Trophoblast cell (in vitro differentiated cells and primary cell): ENCODE results near the gene ITGB5.

ENCODE experiments used
- DNase-seq, 2 donors: peaks; one replicate each; pipeline ENCODE4 v3.0.0-alpha.2; 2016
- H2AFZ ChIP-seq: 2 replicates; pipeline ENCODE4 v1.6.1; 2013; ENCODE audit warnings: low read length, moderate library complexity, mild to moderate bottlenecking; ENCODE audit not compliant: insufficient read depth, poor library complexity
- H2AK5ac ChIP-seq: 2 replicates; pipeline ENCODE4 v1.6.1; 2013; ENCODE audit warnings: mild to moderate bottlenecking, low read length
- H2BK120ac ChIP-seq: 2 replicates; pipeline ENCODE4 v1.6.1; 2013; ENCODE audit warnings: low read length, mild to moderate bottlenecking, moderate library complexity; ENCODE audit not compliant: insufficient read depth, poor library complexity
- H2BK12ac ChIP-seq: 2 replicates; pipeline ENCODE4 v1.6.1; 2013; ENCODE audit warnings: mild to moderate bottlenecking, low read length, moderate library complexity
- H2BK5ac ChIP-seq: 2 replicates; pipeline ENCODE4 v1.6.1; 2013; ENCODE audit warnings: low read length, low read depth, moderate library complexity, mild to moderate bottlenecking; ENCODE audit not compliant: poor library complexity
- H3K14ac ChIP-seq: 2 replicates; pipeline ENCODE4 v1.6.1; 2013; ENCODE audit warnings: mild to moderate bottlenecking, low read length
- H3K18ac ChIP-seq: 2 replicates; pipeline ENCODE4 v1.6.1; 2013; ENCODE audit warnings: mild to moderate bottlenecking, low read length
- H3K23ac ChIP-seq: 2 replicates; pipeline ENCODE4 v1.6.1; 2013; ENCODE audit warnings: low read length
- H3K27ac ChIP-seq: 2 replicates; pipeline ENCODE4 v1.5.1; 2013; ENCODE audit warnings: low read depth, mild to moderate bottlenecking, inconsistent platforms, low read length, moderate library complexity
- H3K27me3 ChIP-seq: 2 replicates; pipeline ENCODE4 v1.6.1; 2013; ENCODE audit warnings: inconsistent platforms, mild to moderate bottlenecking, low read length, moderate library complexity; ENCODE audit not compliant: insufficient read depth
- H3K36me3 ChIP-seq, 2 experiments: 1 replicate in 1 of 2; 2 replicates in 1 of 2; pipeline ENCODE4 v1.6.1; 2013; ENCODE audit warnings: low read length in 2 of 2, mild to moderate bottlenecking in 2 of 2, moderate library complexity in 1 of 2; ENCODE audit not compliant: insufficient read depth in 2 of 2, control insufficient read depth in 1 of 2
- H3K4ac ChIP-seq: 2 replicates; pipeline ENCODE4 v1.6.1; 2013; ENCODE audit warnings: low read depth, mild to moderate bottlenecking, low read length, moderate library complexity
- H3K4me1 ChIP-seq, 2 experiments: 1 replicate in 1 of 2; 2 replicates in 1 of 2; pipeline ENCODE4 v1.6.1; 2013; ENCODE audit warnings: low read length in 2 of 2, mild to moderate bottlenecking in 2 of 2, moderate library complexity in 1 of 2; ENCODE audit not compliant: insufficient read depth in 2 of 2, control insufficient read depth in 1 of 2
- H3K4me2 ChIP-seq: 2 replicates; pipeline ENCODE4 v1.6.1; 2013; ENCODE audit warnings: inconsistent platforms, mild to moderate bottlenecking, low read length, moderate library complexity
- H3K4me3 ChIP-seq: 2 replicates; pipeline ENCODE4 v1.5.1; 2013; ENCODE audit warnings: mild to moderate bottlenecking, low read depth, low read length, inconsistent platforms
- H3K79me1 ChIP-seq: one replicate; pipeline ENCODE4 v1.6.1; 2013; ENCODE audit warnings: low read length
- H3K79me2 ChIP-seq: 2 replicates; pipeline ENCODE4 v1.6.1; 2013; ENCODE audit warnings: low read length, mild to moderate bottlenecking; ENCODE audit not compliant: control insufficient read depth, insufficient read depth, poor library complexity
- H3K9ac ChIP-seq: 2 replicates; pipeline ENCODE4 v1.6.1; 2013; ENCODE audit warnings: mild to moderate bottlenecking, low read length
- H3K9me3 ChIP-seq: 2 replicates; pipeline ENCODE4 v1.6.1; 2013; ENCODE audit warnings: low read depth, mild to moderate bottlenecking, control low read depth, inconsistent platforms, low read length; ENCODE audit not compliant: insufficient read depth
- H4K12ac ChIP-seq: 2 replicates; pipeline ENCODE4 v1.6.1; 2013; ENCODE audit warnings: low read depth, mild to moderate bottlenecking, low read length, moderate library complexity
- H4K8ac ChIP-seq: 2 replicates; pipeline ENCODE4 v1.6.1; 2013; ENCODE audit warnings: low read depth, mild to moderate bottlenecking, low read length, moderate library complexity
- H4K91ac ChIP-seq: one replicate; pipeline ENCODE4 v1.6.1; 2013; ENCODE audit warnings: low read depth, mild to moderate bottlenecking, low read length, moderate library complexity
- WGBS: extraction: QIAGEN DNeasy Blood & Tissue Kit; methylation state at CpG from one replicate; pipeline ENCODE4 v1.1.7; 2013; ENCODE audit warnings: missing lambda C conversion rate; ENCODE audit not compliant: insufficient read length, insufficient coverage; ENCODE audit errors: extremely low coverage; 5-methylcytosine and 5-hydroxymethylcytosine counted together

The ITGB5 gene

GRCh38 chr3:124928333-124929202 is 41.4 kb upstream of the ITGB5 start:
- H2BK5ac ChIP-seq = no peak overlapping the region
- no peaks in the 10 kb centered on the region for H3K79me2 ChIP-seq
- H3K79me1 ChIP-seq = no peaks in the 10 kb centered on the region
- H3K4me3 ChIP-seq = no peak overlapping the region
- H3K27ac ChIP-seq = no peak overlapping the region
- H3K18ac ChIP-seq = no peak overlapping the region
- no peak overlapping the region for H3K4ac ChIP-seq
- H4K12ac ChIP-seq = no peak overlapping the region
- H3K14ac ChIP-seq = no peak overlapping the region
- H3K36me3 ChIP-seq = no peaks in the 10 kb centered on the region
- no CpG with 5 or more reads among the region's 4 CpGs for WGBS
- no peak overlapping the region for H2AK5ac ChIP-seq
- H3K23ac ChIP-seq = no peak overlapping the region
- no peak overlapping the region for H2BK120ac ChIP-seq
- H2BK12ac ChIP-seq = no peak overlapping the region
- no peak overlapping the region for H3K4me2 ChIP-seq
- no peak overlapping the region for H3K9ac ChIP-seq
- H4K91ac ChIP-seq = no peak overlapping the region
- no peaks in the 10 kb centered on the region for H3K4me1 ChIP-seq
- H4K8ac ChIP-seq = no peak overlapping the region
- no peaks in the 10 kb centered on the region for H3K9me3 ChIP-seq
- no peak overlapping the region for H2AFZ ChIP-seq
- no peaks in the 10 kb centered on the region for H3K27me3 ChIP-seq
- DNase-seq = peak; percentile 62 to 86

GRCh38 chr3:124927574-124928045 is 40.4 kb upstream of the ITGB5 start:
- DNase-seq = no peak

DNA sequence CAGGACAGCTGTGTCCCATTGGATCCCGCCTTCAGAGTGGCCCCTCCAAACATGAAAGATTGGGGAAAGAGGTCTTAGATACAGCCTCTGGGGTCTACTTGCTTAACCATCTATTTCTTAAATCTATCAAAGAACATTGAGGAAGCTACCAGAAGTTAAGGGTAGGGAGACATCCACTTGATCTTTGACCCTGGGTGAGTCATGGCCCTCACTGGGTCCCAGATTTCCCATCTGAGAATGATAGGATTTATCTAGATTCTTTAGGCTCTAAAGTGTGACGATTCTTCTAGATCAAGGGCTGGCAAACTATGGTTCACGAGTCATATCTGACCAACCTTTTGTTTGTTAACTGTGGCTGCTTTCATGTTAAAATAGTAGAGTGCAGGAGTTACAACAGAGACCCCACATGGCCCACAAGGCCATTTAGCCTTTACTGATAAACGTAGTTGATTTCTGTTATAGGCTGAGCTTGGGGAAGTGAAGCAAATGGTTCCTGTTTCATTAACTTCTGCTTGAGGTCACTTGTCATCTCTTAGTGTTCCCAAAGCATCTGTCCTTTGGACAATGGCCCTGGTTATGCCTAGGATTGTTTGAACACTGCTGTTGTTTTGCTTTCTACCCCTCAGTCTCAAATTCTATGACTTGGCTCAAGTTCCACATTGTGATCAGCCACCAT is 39.4 kb upstream of the ITGB5 start:
- no peaks in the 10 kb centered on the region for H3K79me2 ChIP-seq
- H2BK120ac ChIP-seq = no peak overlapping the region
- no peak for DNase-seq
- no peaks in the 10 kb centered on the region for H3K79me1 ChIP-seq
- H4K12ac ChIP-seq = no peak overlapping the region
- no peak overlapping the region for H3K14ac ChIP-seq
- no peak overlapping the region for H2BK12ac ChIP-seq
- H3K4ac ChIP-seq = no peak overlapping the region
- no peak overlapping the region for H2BK5ac ChIP-seq
- H3K27ac ChIP-seq = no peak overlapping the region
- H2AK5ac ChIP-seq = no peak overlapping the region
- no peaks in the 10 kb centered on the region for H3K36me3 ChIP-seq
- H3K9me3 ChIP-seq = no peaks in the 10 kb centered on the region
- H3K18ac ChIP-seq = no peak overlapping the region
- no peak overlapping the region for H3K4me3 ChIP-seq
- H3K23ac ChIP-seq = no peak overlapping the region
- H2AFZ ChIP-seq = no peak overlapping the region
- no peak overlapping the region for H3K4me2 ChIP-seq
- no peaks in the 10 kb centered on the region for H3K27me3 ChIP-seq
- H4K91ac ChIP-seq = no peak overlapping the region
- H3K9ac ChIP-seq = no peak overlapping the region
- no CpG with 5 or more reads among the region's 4 CpGs for WGBS
- H4K8ac ChIP-seq = no peak overlapping the region
- H3K4me1 ChIP-seq = no peaks in the 10 kb centered on the region

More at GRCh38 chr3:124927574-124928045, 40.4 kb upstream of the ITGB5 start:
- Histone ChIP-seq H3K23ac (no peak overlapping the region), H4K91ac (no peak overlapping the region), H2AK5ac (no peak overlapping the region), H3K27me3 (no peaks in the 10 kb centered on the region), H2BK120ac (no peak overlapping the region), H2AFZ (no peak overlapping the region), H2BK12ac (no peak overlapping the region), H3K9me3 (no peaks in the 10 kb centered on the region), H3K4me1 (no peaks in the 10 kb centered on the region), H3K9ac (no peak overlapping the region), H4K12ac (no peak overlapping the region), H2BK5ac (no peak overlapping the region), H3K4me3 (no peak overlapping the region), H3K27ac (no peak overlapping the region), H3K14ac (no peak overlapping the region), H4K8ac (no peak overlapping the region), H3K4me2 (no peak overlapping the region), H3K79me1 (no peaks in the 10 kb centered on the region), H3K79me2 (no peaks in the 10 kb centered on the region), H3K18ac (no peak overlapping the region), H3K36me3 (no peaks in the 10 kb centered on the region), H3K4ac (no peak overlapping the region)
- WGBS = no CpG with 5 or more reads among the region's 2 CpGs

DNA sequence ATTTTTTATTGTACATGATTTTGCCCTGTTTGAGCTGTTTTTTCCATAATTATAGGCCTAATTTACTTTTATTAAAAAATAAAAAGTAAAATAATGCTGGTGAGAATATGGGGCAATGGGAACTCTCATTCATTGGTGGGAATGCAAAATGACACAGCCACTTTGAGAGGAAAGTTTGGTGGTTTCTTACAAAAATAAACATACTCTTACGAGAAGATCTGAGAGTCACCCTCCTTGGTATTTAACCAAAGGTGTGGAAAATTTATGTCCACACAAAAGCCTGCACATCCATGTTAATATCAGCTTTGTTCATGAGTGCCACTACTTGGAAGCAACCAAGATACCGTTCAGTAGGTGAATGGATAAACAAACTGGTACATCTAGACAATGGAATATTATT is 37.6 kb upstream of the ITGB5 start:
- Histone ChIP-seq H3K18ac (no peak overlapping the region), H4K91ac (no peak overlapping the region), H2BK5ac (no peak overlapping the region), H3K27ac (no peak overlapping the region), H3K4me2 (no peak overlapping the region), H2BK12ac (no peak overlapping the region), H2BK120ac (no peak overlapping the region), H3K27me3 (no peaks in the 10 kb centered on the region), H3K4me1 (peaks cover 0 to 2% of the 10 kb centered on the region in 2 experiments), H3K79me2 (no peaks in the 10 kb centered on the region), H3K36me3 (no peaks in the 10 kb centered on the region), H3K14ac (no peak overlapping the region), H3K9ac (no peak overlapping the region), H3K4ac (no peak overlapping the region), H3K9me3 (no peaks in the 10 kb centered on the region), H3K23ac (no peak overlapping the region), H3K4me3 (no peak overlapping the region), H2AFZ (no peak overlapping the region), H4K8ac (no peak overlapping the region), H2AK5ac (no peak overlapping the region), H4K12ac (no peak overlapping the region), H3K79me1 (no peaks in the 10 kb centered on the region)
- no CpG with 5 or more reads among the region's 2 CpGs for WGBS
- DNase-seq = no peak
